K562 (cell line): ENCODE data around the gene ZCCHC24. TPM values are rescaled to one million over a fixed set of nuclear protein-coding genes. Genes with fewer than 3 reads are reported as not detected.

Experiments
- C11orf30 ChIP-seq: fragments of 450-650 bp; IDR thresholded peaks from 2 replicates; pipeline ENCODE4 v1.6.1; 2016; ENCODE audit warnings: low read depth, mild to moderate bottlenecking
- DACH1 ChIP-seq: fragments of 450-650 bp; IDR thresholded peaks from 2 replicates; pipeline ENCODE4 v1.6.1; 2018; ENCODE audit not compliant: partially characterized antibody
- ELF4 ChIP-seq: fragments of 450-650 bp; formaldehyde crosslinking; IDR thresholded peaks from 2 replicates; pipeline ENCODE4 v1.4.0; 2022; ENCODE audit warnings: missing genetic modification characterization
- HDAC3 ChIP-seq: fragments of 450-650 bp; IDR thresholded peaks from 2 replicates; pipeline ENCODE4 v1.6.1; 2018; ENCODE audit warnings: borderline replicate concordance, mild to moderate bottlenecking, moderate library complexity; ENCODE audit not compliant: partially characterized antibody
- HDGF ChIP-seq: fragments of 450-650 bp; IDR thresholded peaks from 2 replicates; pipeline ENCODE4 v1.6.1; 2016
- HINFP ChIP-seq: fragments of 450-650 bp; conservative IDR thresholded peaks from 2 replicates; pipeline ENCODE4 v1.6.1; 2016; ENCODE audit warnings: missing genetic modification characterization, low read depth, mild to moderate bottlenecking, control low read depth, missing compliant biosample characterization
- MAFG ChIP-seq: fragments of 450-650 bp; conservative IDR thresholded peaks from 2 replicates; pipeline ENCODE4 v1.6.1; 2016; ENCODE audit warnings: missing genetic modification characterization, missing compliant biosample characterization
- MBD1 ChIP-seq: fragments of 250-450 bp; sonication (Bioruptor Pico); IDR thresholded peaks from 2 replicates; pipeline ENCODE4 v1.8.0; 2022; ENCODE audit warnings: inconsistent platforms
- MLLT1 ChIP-seq, 2 experiments: fragments of 450-650 bp; IDR thresholded peaks; 2 replicates each; pipeline ENCODE4 v1.6.1; 2016
- NCOA2 ChIP-seq, 2 experiments: fragments of 450-650 bp; IDR thresholded peaks; 2 replicates each; pipeline ENCODE4 v1.6.1; 2018; ENCODE audit warnings: mild to moderate bottlenecking in 2 of 2, moderate library complexity in 1 of 2; ENCODE audit not compliant: partially characterized antibody in 2 of 2
- NFE2 ChIP-seq: IDR thresholded peaks from 2 replicates; pipeline ENCODE4 v1.6.1; 2014; ENCODE audit warnings: antibody characterized with exemption, low read depth
- OTX1 ChIP-seq: fragments of 450-650 bp; formaldehyde crosslinking; IDR thresholded peaks from 2 replicates; pipeline ENCODE4 v1.4.0; 2022; ENCODE audit warnings: mild to moderate bottlenecking
- POLR2A ChIP-seq: fragments of 450-650 bp; conservative IDR thresholded peaks from 2 replicates; pipeline ENCODE4 v1.6.1; 2016
- THRB ChIP-seq: fragments of 450-650 bp; formaldehyde crosslinking; conservative IDR thresholded peaks from 2 replicates; pipeline ENCODE4 v1.4.0; 2022; ENCODE audit warnings: mild to moderate bottlenecking, missing genetic modification characterization
- TOE1 ChIP-seq, 2 experiments: fragments of 450-650 bp in 1 of 2; sonication (generic) in 1 of 2; formaldehyde crosslinking in 1 of 2; IDR thresholded peaks; 2 replicates each; pipeline versions ENCODE4 v1.7.1 to v1.8.0; 2016 to 2022; ENCODE audit warnings: borderline replicate concordance in 2 of 2, mild to moderate bottlenecking in 2 of 2, antibody characterized with exemption in 1 of 2, inconsistent platforms in 1 of 2, low read depth in 1 of 2, missing genetic modification reagents in 1 of 2, moderate library complexity in 1 of 2
- TSC22D4 ChIP-seq: fragments of 450-650 bp; IDR thresholded peaks from 2 replicates; pipeline ENCODE4 v1.6.1; 2016; ENCODE audit warnings: missing genetic modification characterization, missing biosample characterization, control low read depth
- polyA plus RNA-seq, 8 experiments: library from polyadenylated mRNA; depleted of rRNA in 4 of 8; stranded (reverse) in 5 of 8; unstranded in 3 of 8; fragments of >200 nt; fragmentation: Nextera tagmentation in 2 of 8; fragmentation: Illumina TruSeq in 1 of 8; extraction: Ambion mirVana in 2 of 8; extraction: Trizol in 1 of 8; gene quantifications; 2 replicates each; pipeline versions ENCODE4 v1.2.1 to v1.2.3, GENCODE V29; 2011 to 2014; ENCODE audit warnings: inconsistent platforms in 1 of 8, missing spikeins in 1 of 8
- total RNA-seq, 7 experiments: library from RNA; depleted of rRNA in 6 of 7; stranded (reverse); fragments of >200 nt in 6 of 7; fragmentation: Illumina TruSeq in 2 of 7; extraction: Trizol in 2 of 7; gene quantifications; 2 replicates each; pipeline versions ENCODE4 v1.2.1 to v1.2.3, GENCODE V29; 2011 to 2021; ENCODE audit warnings: low replicate concordance in 1 of 7

The ZCCHC24 gene
- total and polyA plus RNA-seq, 9 of the 15 experiments (the other 6 are each of a cell fraction or from before 2014, with no cell fraction given) = 0.84 to 11.0 (median 4.6) TPM

- TF ChIP-seq C11orf30 (peak; percentile 68), MBD1 (no peak), ELF4 (CRISPR knock-in tag) (peak; percentile 77), TSC22D4 (tag) (no peak), HINFP (tag) (no peak), MAFG (peak; percentile 77), HDGF (0 out of 2 replicates have a peak, but pooled peaks have one; percentile 36), POLR2A (no peak), HDAC3 (no peak), MLLT1 (IDR thresholded peaks at IDR 0.05) (peak; percentile 44 to 71; a peak in 1 of 4 replicates), THRB (CRISPR knock-in tag) (0 out of 2 replicates have a peak, but pooled peaks have one; percentile 80), DACH1 (peak; percentile 11), NFE2 (peak; percentile 64), NCOA2 (IDR thresholded peaks at IDR 0.05; ENCODE audit: partially characterized antibody in 2 of 2) (no peak), TOE1 (IDR thresholded peaks at IDR 0.05; ENCODE audit: borderline replicate concordance) (no peak), TOE1 (CRISPR knock-in tag; IDR thresholded peaks at IDR 0.05; ENCODE audit: borderline replicate concordance, low read depth) (no peak), OTX1 (CRISPR knock-in tag) (0 out of 2 replicates have a peak, but pooled peaks have one; percentile 20)
Observed at GRCh38 chr10:79449181-79450146, 4.0 kb upstream of the ZCCHC24 start (continued).
